ENCODE measurements around the gene IL22.

Gene IL22

DNA sequence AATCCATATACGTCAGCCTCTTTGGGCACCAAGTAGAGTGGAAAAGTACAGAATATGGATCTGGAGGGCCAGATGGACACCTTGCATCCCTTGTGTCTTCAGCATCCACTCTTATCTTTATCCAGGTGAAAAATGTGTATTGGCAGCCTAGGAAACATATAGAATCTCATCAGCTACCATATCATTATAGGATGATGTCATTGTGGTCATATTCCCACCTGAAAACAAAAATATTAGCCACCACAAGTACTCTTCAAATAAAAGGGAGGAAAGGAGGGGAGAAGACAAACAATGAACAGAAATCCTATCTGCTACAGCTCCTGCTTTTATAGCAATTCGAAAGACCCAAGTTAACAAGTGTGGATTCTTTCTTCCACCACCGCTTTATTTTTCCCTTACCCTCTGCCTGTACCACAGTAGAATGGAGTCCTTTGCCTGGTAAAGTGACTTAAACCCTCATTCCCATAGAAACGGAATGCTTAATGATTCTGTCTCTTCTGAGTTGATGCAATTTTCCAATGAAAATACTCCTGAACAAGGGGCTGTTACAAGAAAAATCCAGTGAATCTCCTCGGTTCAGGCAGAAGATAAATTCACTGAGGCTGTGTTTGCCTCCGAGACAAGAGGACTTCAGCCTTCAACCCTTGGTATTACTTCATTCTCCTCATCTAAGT lies 14.0 kb downstream of the IL22 start:
- H3K4me3 ChIP-seq (ENCODE audit: severe bottlenecking): no peak overlapping the region
- DNase-seq (ENCODE audit: low spot score): no peak

DNA sequence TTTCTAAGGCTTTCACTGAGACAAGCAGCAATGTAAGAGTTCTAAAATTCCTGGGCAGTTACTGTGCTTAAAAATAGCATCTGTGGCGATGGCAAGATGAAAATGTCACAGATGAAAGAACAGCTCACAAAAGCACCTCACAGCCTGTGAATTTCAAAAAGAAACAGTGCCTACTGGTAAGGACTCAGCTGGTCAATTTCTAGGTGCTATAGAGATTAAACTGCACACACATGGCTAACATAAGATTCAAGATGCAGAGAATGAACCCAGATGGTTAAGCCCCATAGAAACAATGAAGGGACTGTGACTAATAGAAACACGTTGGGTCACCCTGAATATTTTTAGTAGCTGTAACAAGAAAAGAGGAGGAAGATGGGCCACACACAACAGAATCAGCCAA lies 15.8 kb downstream of the IL22 start:
- Histone ChIP-seq H3K27me3 (ENCODE audit: insufficient read depth, poor library complexity, severe bottlenecking) (no peaks in the 10 kb centered on the region), H3K4me1 (ENCODE audit: insufficient read depth, poor library complexity, severe bottlenecking) (peaks cover 11% of the 10 kb centered on the region), H3K27ac (ENCODE audit: poor library complexity, severe bottlenecking) (no peak overlapping the region), H3K9me3 (ENCODE audit: severe bottlenecking) (no peaks in the 10 kb centered on the region), H3K36me3 (ENCODE audit: low read depth) (no peaks in the 10 kb centered on the region), H3K4me3 (ENCODE audit: severe bottlenecking) (no peak overlapping the region)
- TF ChIP-seq, protein P1, sequence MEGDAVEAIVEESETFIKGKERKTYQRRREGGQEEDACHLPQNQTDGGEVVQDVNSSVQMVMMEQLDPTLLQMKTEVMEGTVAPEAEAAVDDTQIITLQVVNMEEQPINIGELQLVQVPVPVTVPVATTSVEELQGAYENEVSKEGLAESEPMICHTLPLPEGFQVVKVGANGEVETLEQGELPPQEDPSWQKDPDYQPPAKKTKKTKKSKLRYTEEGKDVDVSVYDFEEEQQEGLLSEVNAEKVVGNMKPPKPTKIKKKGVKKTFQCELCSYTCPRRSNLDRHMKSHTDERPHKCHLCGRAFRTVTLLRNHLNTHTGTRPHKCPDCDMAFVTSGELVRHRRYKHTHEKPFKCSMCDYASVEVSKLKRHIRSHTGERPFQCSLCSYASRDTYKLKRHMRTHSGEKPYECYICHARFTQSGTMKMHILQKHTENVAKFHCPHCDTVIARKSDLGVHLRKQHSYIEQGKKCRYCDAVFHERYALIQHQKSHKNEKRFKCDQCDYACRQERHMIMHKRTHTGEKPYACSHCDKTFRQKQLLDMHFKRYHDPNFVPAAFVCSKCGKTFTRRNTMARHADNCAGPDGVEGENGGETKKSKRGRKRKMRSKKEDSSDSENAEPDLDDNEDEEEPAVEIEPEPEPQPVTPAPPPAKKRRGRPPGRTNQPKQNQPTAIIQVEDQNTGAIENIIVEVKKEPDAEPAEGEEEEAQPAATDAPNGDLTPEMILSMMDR (IDR thresholded peaks at IDR 0.05; ENCODE audit: poor library complexity, severe bottlenecking): no peak
- DNase-seq (ENCODE audit: low spot score) (no peak), ATAC-seq (ENCODE audit: low read depth) (no peak)

More for the DNA sequence above, 14.0 kb downstream of the IL22 start:
- H3K36me3 ChIP-seq (ENCODE audit: low read depth): no peaks in the 10 kb centered on the region
- no peak overlapping the region for H3K27ac ChIP-seq (ENCODE audit: poor library complexity, severe bottlenecking)
- TF ChIP-seq, protein P1 (IDR thresholded peaks at IDR 0.05; ENCODE audit: poor library complexity, severe bottlenecking): no peak
- no peak for ATAC-seq (ENCODE audit: low read depth)
- H3K27me3 ChIP-seq (ENCODE audit: insufficient read depth, poor library complexity, severe bottlenecking): no peaks in the 10 kb centered on the region
- no peaks in the 10 kb centered on the region for H3K9me3 ChIP-seq (ENCODE audit: severe bottlenecking)
- peaks cover 11% of the 10 kb centered on the region for H3K4me1 ChIP-seq (ENCODE audit: insufficient read depth, poor library complexity, severe bottlenecking)

DNA sequence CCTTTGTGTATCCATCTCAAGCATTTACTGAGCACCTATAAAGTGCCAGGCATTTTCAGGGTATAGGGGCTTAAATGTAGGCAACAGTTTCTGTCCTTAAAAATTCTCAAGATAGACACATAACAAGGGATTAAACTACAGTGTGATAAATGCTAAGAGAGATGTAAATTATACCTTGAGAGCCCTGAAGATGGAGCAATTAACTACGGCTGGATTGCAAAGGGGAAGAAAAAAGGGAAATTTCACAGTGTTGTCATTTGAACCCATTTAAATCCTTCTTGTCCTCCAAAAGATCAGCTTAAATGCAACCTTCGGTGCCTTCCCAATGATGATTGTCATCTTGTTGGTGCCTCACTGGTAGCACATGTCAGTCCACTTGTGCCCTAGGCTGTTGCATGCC lies 16.3 kb downstream of the IL22 start:
- TF ChIP-seq, protein P1 (IDR thresholded peaks at IDR 0.05; ENCODE audit: poor library complexity, severe bottlenecking): peak; percentile 8
- peaks cover 11% of the 10 kb centered on the region for H3K4me1 ChIP-seq (ENCODE audit: insufficient read depth, poor library complexity, severe bottlenecking)
- no peak overlapping the region for H3K27ac ChIP-seq (ENCODE audit: poor library complexity, severe bottlenecking)
- H3K27me3 ChIP-seq (ENCODE audit: insufficient read depth, poor library complexity, severe bottlenecking): no peaks in the 10 kb centered on the region
- ATAC-seq (ENCODE audit: low read depth) (no peak), DNase-seq (ENCODE audit: low spot score) (no peak)
- no peaks in the 10 kb centered on the region for H3K36me3 ChIP-seq (ENCODE audit: low read depth)
- peak overlapping the region; percentile 18 for H3K4me3 ChIP-seq (ENCODE audit: severe bottlenecking)
- no peaks in the 10 kb centered on the region for H3K9me3 ChIP-seq (ENCODE audit: severe bottlenecking)

DNA sequence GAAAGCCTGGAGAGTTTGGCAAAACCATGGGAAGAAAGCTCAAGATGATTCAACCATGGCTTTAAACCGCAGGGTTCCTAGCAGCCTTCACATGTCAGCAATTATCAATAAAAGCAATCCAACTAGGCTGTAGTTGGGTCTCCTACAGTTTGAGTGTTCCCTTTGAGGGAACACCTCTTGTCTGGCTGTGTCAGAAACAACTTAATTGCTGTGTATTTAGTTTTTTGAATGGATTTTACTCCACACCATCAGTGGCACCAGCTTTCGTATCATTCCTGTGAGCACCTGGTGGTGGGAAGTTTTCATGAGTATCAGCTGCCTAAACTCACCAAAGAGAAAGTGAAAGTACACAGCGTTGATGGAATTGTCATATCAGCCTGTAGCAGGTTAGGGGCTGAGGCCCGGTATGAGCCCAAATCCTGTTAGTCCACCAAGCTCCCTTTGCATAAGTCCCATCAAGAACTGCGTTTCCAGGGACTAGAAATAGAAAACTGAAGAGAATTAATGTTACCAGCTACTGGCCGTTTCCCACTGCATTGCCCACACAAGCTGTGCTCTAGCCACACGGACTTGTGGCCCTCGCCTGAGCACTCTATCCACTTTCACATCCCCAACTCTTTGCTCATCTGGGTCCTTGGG lies 16.9 kb downstream of the IL22 start:
- ATAC-seq (ENCODE audit: low read depth) (peak; percentile 71), DNase-seq (ENCODE audit: low spot score) (no peak)
- Histone ChIP-seq H3K27me3 (ENCODE audit: insufficient read depth, poor library complexity, severe bottlenecking) (no peaks in the 10 kb centered on the region), H3K9me3 (ENCODE audit: severe bottlenecking) (no peaks in the 10 kb centered on the region), H3K4me3 (ENCODE audit: severe bottlenecking) (peak overlapping the region; percentile 18), H3K27ac (ENCODE audit: poor library complexity, severe bottlenecking) (no peak overlapping the region), H3K4me1 (ENCODE audit: insufficient read depth, poor library complexity, severe bottlenecking) (peaks cover 11% of the 10 kb centered on the region), H3K36me3 (ENCODE audit: low read depth) (no peaks in the 10 kb centered on the region)
- TF ChIP-seq, protein P1 (IDR thresholded peaks at IDR 0.05; ENCODE audit: poor library complexity, severe bottlenecking): no peak

DNA sequence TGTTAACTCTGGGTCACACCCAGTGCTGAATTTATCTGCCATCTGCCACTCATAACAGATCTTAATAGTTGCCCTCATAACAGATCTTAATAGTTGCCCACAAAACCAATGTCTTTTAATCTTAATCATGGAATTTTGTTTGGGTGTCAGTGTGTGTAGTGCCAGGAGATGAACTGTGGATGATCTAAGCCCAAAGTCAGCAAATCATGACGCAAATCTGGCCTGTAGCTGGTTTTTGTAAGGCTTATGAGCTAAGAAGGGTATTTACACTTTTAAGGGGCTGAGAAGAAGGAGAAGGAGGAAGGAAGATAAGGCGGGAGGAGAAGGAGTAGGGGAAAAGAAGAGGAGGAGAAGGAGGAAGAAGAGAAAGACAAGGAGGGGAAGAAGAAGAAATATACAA lies 17.8 kb downstream of the IL22 start:
- TF ChIP-seq, protein P1 (IDR thresholded peaks at IDR 0.05; ENCODE audit: poor library complexity, severe bottlenecking): no peak
- Histone ChIP-seq H3K27ac (ENCODE audit: poor library complexity, severe bottlenecking) (no peak overlapping the region), H3K9me3 (ENCODE audit: severe bottlenecking) (no peaks in the 10 kb centered on the region), H3K4me1 (ENCODE audit: insufficient read depth, poor library complexity, severe bottlenecking) (peaks cover 10% of the 10 kb centered on the region), H3K27me3 (ENCODE audit: insufficient read depth, poor library complexity, severe bottlenecking) (no peaks in the 10 kb centered on the region), H3K36me3 (ENCODE audit: low read depth) (no peaks in the 10 kb centered on the region), H3K4me3 (ENCODE audit: severe bottlenecking) (no peak overlapping the region)
- DNase-seq (ENCODE audit: low spot score): no peak
- no peak for ATAC-seq (ENCODE audit: low read depth)

All from RWPE2 (cell line).